AG04450 (cell line): Measurements from ENCODE around the gene MACROD2. TPM values are rescaled to one million over a fixed set of nuclear protein-coding genes. Genes with fewer than 3 reads are reported as not detected.

Source experiments
- CTCF ChIA-PET: fragments of 300-600, 350-600 bp; formaldehyde crosslinking; extraction: SDS; loops from one replicate; lab custom pipeline; 2022; ENCODE audit warnings: antibody characterized with exemption, inconsistent platforms; lab: Charles Lee
- POLR2A ChIA-PET: fragments of 350-600 bp; formaldehyde crosslinking; extraction: SDS; loops from one replicate; lab custom pipeline; 2021; ENCODE audit warnings: antibody characterized with exemption, inconsistent platforms; lab: Yijun Ruan, JAX
- DNase-seq: peaks from one replicate; pipeline ENCODE4 v3.0.0-alpha.2; 2011; ENCODE audit warnings: low read depth, low spot score
- H3K27ac ChIP-seq: one replicate; pipeline ENCODE4 v1.5.1; 2012; ENCODE audit warnings: low read depth, low read length, control low read depth
- H3K27me3 ChIP-seq: one replicate; pipeline ENCODE4 v1.6.0; 2012; ENCODE audit warnings: low read length; ENCODE audit not compliant: control insufficient read depth, insufficient read depth
- H3K4me3 ChIP-seq: 2 replicates; pipeline ENCODE4 v1.5.1; 2011; ENCODE audit warnings: mild to moderate bottlenecking, low read depth, low read length, control low read depth
- H3K9me3 ChIP-seq: 2 replicates; pipeline ENCODE4 v1.5.1; 2012; ENCODE audit warnings: low read length; ENCODE audit not compliant: control insufficient read depth, insufficient read depth
- CTCF ChIP-seq: IDR thresholded peaks from 2 replicates; pipeline ENCODE4 v1.5.1; 2011; ENCODE audit warnings: low read depth, low read length, control low read depth, inconsistent platforms
- polyA plus RNA-seq: library from polyadenylated mRNA; depleted of rRNA; stranded (reverse); fragments of >200 nt; gene quantifications from 2 replicates; pipeline ENCODE4 v1.2.3, GENCODE V29; 2011

Gene MACROD2
- polyA plus RNA-seq, 1 experiment = 0.02 TPM

- TF ChIP-seq CTCF = no peak
- CTCF ChIA-PET = interaction anchor here (1.8 kb wide), 1 partner anchor 244 kb away, joined by 4 read pairs; the partner anchor contains the start of gene FLRT3
- no peak for DNase-seq
- Histone ChIP-seq H3K27ac (no peak overlapping the region), H3K4me3 (no peak overlapping the region), H3K9me3 (no peaks in the 10 kb centered on the region), H3K27me3 (no peaks in the 10 kb centered on the region)
- POLR2A ChIA-PET = no interaction called here
Observed at GRCh38 chr20:14581731-14582130, 586.4 kb downstream of the MACROD2 start.

- TF ChIP-seq CTCF = no peak
- Histone ChIP-seq H3K9me3 (no peaks in the 10 kb centered on the region), H3K27me3 (no peaks in the 10 kb centered on the region), H3K4me3 (no peak overlapping the region), H3K27ac (no peak overlapping the region)
- CTCF ChIA-PET = no interaction called here
- DNase-seq = no peak
- POLR2A ChIA-PET = no interaction called here
Observed at GRCh38 chr20:14582855-14583254, 587.5 kb downstream of the MACROD2 start.

GRCh38 chr20:14583413-14583812 lies 588.1 kb downstream of the MACROD2 start:
- DNase-seq = no peak
- ChIA-PET POLR2A (no interaction called here), CTCF (interaction anchor here (0.7 to 1.5 kb wide), 2 partner anchors 10 to 246 kb away, joined by 3 read pairs; partner anchors contain the start of gene FLRT3)
- no peak for TF ChIP-seq CTCF
- H3K9me3 ChIP-seq = no peaks in the 10 kb centered on the region
- H3K4me3 ChIP-seq = no peak overlapping the region
- H3K27ac ChIP-seq = no peak overlapping the region
- no peaks in the 10 kb centered on the region for H3K27me3 ChIP-seq

GRCh38 chr20:14589383-14589782 lies 594.1 kb downstream of the MACROD2 start:
- no peak for DNase-seq
- CTCF ChIA-PET = no interaction called here
- POLR2A ChIA-PET = no interaction called here

GRCh38 chr20:14595051-14595450 lies 599.7 kb downstream of the MACROD2 start:
- TF ChIP-seq CTCF = no peak
- ChIA-PET CTCF (interaction anchor here (0.5 to 1.6 kb wide), 2 partner anchors 227 to 257 kb away, joined by 3 to 7 read pairs; partner anchors contain the start of gene FLRT3), POLR2A (no interaction called here)
- H3K27ac ChIP-seq = no peak overlapping the region
- no peak overlapping the region for H3K4me3 ChIP-seq
- DNase-seq = no peak
- no peaks in the 10 kb centered on the region for H3K9me3 ChIP-seq
- no peaks in the 10 kb centered on the region for H3K27me3 ChIP-seq

More at GRCh38 chr20:14589383-14589782, 594.1 kb downstream of the MACROD2 start:
- no peak for TF ChIP-seq CTCF
- Histone ChIP-seq H3K27me3 (no peaks in the 10 kb centered on the region), H3K4me3 (no peak overlapping the region), H3K9me3 (no peaks in the 10 kb centered on the region), H3K27ac (no peak overlapping the region)
